Stimulated activated CD4-positive, alpha-beta T cell treated with anti-CD3 and anti-CD28 coated beads, Interleukin-15, amount 100 ng/mL, for 24 hours (primary cell): ENCODE data around the gene FIG4.

Source experiments
- DNase-seq: peaks from one replicate; pipeline ENCODE4 v3.0.0-alpha.2; 2020

FIG4 gene

DNA sequence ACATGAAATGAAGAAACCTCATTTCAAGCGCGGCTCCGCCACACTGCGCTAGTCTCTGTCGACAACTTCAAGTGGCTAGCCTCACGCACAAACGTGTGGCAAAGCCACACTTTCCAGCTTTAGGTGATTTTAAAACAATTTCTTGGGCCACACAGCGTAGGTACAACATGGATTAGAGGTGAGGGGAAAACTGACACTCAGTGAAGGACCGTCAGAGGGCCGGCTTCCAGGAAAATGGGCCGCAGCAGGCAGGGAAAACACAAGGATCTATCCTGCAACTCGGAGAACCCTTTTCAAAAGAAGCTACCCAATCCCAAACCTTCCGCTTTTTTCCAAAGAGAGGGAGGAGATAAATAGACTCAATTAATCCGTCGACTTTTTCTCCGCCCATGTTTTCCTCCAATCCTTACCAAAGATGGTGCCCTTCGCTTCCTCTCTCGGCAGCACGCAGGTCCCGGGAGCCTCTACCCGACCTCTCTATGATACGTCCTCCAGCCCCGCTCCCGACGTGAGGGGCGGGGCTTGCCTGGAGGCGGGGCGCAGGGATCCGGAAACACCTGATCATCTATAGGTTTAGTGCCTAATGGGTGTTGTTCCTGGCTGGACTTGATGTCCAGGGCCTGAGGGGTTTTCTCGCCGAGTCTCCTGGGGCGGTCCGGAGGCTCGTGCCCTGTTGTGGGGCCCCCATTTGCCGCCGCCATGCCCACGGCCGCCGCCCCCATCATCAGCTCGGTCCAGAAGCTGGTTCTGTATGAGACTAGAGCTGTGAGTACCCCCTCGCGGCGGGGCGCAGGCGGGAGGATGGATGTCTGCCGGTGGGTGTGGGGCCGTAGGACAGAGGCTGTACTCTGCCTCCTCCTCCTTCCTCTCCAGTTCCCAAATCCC lies at the start of gene FIG4, which contains the start of gene AK9:
FIG4 (plus strand) TSS at position 560 of the 885 bp plus-strand sequence; CDS start at position 700, 140 bp downstream.
AK9 (minus strand) TSS at position 466 of the 885 bp plus-strand sequence. CDS start 15,457 bp downstream, outside the sequence.
- peak; percentile 96 for DNase-seq

DNA sequence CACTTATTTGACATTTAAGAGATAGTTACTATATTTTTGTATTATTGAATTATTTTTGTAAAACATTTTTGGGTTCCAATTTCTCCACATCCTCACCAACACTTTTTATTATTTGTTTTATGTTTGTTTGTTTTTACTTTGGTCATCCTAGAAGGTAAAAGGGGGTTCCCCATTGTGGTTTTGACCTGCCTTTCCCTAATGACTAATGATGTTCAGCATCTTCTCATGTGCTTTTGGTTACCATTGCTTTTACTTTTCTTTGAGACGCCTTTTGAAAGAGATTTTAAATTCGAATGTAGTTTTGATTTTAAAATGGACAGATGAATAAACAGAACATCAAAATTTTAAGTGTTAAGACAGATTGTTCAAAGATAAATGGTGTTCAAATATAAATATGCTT lies 47.0 kb upstream of the FIG4 start:
- no peak for DNase-seq

DNA sequence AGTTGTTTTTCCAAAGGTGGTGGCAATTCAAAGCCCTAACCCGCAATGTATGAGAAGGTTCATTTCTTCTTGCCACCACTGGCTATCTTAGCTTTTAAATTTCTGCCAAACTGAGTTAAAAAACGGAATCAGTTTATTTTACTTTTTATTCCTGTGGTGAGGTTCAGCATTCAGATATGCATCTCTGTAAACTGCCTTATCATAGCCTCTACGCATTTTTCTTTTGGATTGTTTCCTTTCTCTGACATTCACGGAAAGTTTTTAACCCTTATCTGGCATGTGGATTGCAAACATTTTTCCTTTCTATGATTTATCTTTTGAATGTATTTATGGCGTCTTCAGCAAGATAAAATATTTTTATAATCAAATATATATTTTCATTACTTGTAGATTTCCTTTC lies 37.8 kb upstream of the FIG4 start:
- DNase-seq: no peak

DNA sequence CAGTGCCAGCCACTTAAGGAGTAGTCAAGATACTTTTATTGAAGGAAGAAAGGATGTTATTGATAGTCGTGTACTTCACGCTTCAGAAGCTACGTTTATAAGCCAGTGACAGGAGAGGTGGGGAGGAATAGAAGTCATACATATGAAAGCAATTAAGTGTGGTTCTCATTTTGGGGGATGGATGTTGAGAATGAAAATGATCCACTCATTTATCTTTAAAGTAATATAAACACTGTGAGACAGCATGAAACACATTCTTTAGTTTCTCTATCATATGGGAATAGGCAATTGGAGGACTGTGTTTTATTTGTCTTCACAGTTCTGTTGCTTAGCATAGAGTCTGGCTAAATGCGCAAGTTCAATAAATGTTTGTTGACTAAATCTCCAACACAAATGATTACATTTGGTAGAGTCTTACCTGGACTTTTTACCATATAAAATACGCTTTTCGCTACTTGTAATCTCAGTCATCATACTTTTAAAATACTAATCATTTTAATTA lies 35.3 kb upstream of the FIG4 start:
- no peak for DNase-seq

DNA sequence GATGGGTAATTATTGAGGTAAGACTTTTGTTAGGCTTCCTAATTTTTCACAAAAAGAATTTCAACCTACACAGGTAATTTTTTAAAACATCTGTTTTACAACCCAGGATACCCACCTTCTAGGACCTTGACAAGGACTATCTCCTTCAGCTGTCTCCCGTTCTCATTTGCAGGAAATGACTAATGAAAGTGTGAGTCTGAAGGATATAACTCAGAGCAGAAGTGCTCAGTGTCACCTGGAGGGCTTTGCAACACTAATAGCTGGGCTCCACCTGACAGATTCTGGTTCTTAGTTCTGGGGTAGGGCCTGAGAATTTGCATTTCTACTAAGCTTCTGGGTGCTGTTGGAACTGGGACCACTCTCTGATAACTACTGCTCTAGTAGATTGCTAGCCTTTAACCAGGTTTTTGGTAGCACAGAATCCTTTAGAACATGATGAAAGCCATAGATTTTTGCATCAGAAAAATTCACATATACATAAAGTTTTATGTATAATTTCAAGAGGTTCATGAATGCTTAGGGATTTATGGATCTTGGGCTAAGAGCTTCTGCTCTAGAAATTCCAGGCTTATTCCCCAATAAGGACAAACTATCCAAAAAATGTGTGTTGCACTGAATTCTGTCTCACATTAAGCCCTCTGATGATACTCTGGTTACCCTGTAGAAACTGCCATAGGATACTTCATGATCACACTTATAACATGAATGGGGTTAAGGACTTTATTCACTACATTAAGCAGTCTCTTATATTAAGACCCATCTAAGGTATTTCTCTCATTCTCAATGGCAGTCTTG lies 30.4 kb upstream of the FIG4 start:
- DNase-seq: peak; percentile 5

DNA sequence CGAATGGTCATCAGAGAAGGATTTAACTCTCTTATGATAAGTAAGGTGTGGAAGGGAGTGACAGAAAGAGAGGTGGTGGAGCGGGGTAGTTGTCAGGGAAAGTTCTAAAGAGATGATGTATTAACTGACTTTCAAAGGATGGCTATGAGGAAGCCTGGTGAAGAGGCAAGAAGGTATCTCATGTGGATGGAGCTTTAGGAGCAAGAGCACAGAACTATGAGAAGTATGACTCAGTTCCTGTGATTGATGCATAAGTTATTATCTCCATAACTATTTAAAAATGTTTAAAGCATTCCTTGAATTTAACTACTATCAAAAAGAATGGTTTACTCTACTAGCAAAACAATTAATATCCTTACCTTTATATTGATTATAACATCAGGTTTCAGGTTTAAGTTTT lies 28.9 kb upstream of the FIG4 start:
- no peak for DNase-seq

DNA sequence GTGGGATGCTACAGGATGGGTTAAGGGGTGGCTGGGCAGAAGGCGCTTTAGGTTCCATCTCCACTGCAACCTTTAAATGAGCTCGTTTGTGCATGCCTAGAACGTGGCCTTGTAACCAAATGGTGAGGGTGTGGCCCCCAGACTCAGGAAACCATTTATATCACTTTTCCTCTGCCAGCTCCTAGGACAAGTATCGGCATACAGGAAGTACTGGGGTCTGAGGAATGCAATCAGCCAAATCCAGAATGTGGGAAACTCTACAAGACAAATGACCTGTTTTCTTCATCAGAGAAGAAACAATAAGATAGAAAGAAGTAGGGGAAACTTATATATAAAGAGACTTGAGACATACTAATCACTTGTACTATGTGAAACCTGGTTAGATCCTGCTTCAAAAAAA lies 21.3 kb upstream of the FIG4 start:
- DNase-seq: no peak

DNA sequence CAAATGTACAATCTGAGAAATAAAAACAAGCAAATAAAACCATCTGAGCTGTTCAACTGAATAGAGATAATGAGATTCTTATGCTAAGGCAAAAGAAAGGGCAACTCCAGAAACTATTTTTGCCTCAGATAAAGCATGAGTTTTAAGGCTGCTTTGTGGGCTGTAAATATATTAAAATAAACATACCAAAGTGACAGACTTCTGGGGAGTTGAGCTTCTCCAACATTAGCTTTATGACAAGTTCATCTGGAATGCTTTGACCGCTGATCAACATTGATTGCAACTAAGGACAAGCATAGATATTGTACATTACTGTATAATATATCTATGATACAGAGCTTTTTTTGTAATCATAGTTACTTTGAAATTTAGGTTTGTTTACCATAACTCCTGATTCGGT lies 19.4 kb upstream of the FIG4 start:
- DNase-seq: no peak

DNA sequence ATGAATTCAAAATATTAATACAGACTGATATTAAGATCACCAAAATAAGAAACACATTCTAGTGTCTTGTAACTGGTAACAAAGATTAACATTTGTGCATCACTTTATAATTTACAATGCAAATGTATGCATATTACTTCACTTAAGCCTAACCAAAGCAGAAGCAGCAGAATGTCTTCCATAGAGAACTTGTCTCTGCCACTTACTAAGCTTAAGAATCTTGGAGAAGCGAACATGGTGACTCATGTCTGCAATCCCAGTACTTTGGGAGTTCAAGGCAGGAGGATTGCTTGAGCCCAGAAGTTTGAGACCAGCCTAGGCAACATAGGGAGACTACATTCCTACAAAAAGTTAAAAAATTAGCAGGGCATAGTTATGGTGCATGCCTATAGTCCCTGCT lies 18.9 kb upstream of the FIG4 start:
- no peak for DNase-seq

DNA sequence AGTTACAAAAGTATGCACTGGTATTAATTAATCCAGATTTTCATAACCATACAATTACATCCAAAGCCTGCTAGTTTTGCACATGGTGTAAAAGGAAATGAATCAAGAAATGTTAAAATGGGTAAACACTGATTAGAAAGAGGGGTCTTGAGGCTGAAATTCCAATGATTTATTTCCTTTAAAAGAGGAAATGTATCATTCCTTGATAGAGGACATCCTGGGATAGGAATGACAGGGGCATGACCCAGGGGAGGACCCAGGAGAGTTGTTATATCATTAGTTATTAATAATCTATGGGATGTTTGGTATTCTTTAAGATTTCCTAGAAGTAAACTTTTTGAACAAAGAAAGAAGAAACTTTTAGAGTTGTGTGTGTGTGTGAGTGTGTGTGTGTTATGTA lies 18.3 kb upstream of the FIG4 start:
- DNase-seq: no peak

DNA sequence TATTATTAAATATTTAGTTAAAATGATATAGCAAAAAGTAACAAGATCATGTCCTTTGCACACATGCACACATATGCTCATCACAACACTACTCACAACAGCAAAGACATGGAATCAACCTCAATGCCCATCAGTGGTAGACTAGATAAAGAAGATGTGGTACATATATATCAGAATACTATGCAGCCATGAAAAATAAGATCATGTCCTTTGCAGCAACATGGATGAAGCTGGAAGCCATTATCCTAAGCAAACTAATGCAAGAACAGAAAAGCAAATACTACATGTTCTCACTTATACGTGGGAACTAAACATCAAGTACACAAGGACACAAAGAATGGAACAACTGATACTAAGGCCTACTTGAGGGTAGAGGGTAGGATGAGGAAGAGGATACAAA lies 14.4 kb upstream of the FIG4 start:
- DNase-seq: no peak

DNA sequence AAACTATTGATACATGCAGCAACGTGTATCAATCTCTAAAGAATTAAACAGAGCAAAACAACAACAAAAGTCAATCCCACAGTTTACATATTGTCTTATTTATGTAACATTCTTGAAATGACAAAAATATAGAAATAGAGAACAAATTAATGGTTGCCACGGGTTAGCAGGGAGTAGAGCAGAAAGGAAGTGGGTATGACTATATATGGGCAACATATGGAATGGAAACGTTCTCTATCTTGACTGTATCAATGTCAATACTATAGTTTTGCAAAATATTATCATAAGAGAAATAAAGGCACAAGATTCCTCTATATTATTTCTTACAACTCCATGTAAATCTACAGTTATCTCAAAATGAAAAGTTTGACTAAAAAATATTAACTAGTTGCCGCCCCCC lies 12.9 kb upstream of the FIG4 start:
- no peak for DNase-seq

DNA sequence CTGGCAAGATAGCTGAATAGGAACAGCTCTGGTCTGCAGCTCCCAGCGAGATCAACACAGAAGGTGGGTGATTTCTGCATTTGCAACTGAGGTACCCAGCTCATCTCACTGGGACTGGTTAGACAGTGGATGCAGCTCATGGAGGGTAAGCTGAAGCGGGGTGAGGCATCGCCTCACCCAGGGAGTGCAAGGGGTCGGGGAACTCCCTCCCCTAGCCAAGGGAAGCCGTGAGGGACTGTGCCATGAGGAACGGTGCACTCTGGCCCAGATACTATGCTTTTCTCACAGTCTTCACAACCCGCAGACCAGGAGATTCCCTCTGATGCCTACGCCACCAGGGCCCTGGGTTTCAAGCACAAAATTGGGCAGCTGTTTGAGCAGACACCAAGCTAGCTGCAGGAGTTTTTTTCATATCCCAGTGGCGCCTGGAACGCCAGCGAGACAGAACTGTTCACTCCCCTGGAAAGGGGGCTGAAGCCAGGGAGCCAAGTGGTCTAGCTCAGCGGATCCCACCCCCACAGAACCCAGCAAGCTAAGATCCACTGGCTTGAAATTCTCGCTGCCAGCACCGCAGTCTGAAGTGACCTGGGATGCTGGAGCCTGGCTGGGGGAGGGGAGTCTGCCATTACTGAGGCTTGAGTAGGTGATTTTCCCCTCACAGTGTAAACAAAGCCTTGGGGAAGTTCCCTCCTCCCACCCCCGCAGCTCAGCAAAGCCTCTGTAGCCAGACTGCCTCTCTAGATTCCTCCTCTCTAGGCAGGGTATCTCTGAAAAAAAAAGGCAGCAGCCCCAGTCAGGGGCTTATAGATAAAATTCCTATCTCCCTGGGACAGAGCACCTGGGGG lies 12.2 kb upstream of the FIG4 start:
- DNase-seq: peak; percentile 25

DNA sequence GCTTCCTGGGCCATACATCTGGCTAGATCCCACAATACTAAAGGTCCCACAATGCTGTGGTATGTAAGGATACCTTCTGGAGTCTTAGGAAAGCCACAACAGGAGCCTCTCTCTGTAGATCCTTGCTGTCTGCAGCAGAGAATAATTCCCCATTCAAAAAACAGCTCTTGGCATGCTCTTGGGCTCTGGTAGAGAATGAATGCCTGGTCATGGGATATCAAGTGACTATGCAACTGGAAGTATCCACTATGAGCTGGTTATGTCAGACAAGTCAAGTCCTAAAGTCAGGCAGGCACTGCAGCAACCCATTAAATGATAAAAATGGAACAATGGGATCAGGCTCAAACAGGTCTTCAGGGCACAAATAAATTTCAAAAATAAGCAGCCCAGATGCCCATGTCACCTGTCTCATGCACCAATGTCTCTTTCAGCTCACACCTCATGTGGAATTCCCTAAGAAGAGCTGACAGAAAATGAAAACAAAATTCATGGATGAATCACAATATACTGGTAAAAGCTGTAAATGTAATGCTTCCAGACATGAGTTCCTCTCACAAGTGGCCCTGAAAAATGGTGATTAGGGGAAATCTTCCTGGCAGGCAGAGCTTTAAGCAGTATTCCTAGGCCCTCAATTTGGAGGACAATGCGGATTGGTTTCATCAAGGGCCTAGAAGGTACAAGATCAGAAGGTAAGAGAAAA lies 4.4 kb upstream of the FIG4 start:
- no peak for DNase-seq

DNA sequence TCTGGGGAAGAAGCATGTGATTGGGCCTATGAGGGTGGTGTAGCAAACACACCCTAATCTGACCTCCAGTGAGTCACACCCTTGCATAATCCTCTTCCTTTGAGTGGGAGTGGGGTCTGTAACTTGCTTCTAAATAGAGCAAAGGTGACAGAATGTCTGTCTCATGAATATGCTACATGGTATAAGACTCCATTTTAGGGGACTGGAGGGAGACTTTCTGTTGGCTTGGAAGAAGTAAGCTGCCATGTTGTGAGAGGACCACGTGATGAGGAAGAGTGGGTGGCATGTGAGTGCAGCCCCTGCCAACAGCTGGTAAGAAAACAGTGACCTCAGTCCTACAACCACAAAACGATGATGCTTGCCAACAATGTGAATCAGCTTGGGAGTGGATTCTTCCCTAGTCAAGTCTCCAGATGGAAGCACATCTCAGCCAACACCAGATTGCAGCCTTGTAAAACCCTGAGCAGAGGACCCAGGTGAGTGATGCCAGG lies 3.8 kb upstream of the FIG4 start:
- peak; percentile 7 for DNase-seq

DNA sequence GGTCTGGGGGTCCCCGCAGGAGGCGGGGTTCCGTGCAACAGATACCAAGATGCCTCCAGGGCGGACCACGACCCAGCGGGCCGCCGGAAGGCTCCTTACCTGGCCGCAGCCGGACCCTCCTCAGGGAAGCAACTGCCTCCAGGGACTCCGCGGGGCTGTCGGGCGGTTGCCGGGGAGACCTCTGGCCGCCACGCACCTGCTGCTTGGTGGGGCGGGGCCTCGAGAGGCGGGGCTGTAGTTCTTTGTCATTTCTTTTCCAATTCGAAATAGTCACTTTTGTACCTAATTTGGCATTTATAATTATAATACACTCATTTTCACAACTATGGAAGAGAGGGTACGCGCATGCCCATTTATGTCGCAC lies 741 bp upstream of the FIG4 start:
- DNase-seq: peak; percentile 81

DNA sequence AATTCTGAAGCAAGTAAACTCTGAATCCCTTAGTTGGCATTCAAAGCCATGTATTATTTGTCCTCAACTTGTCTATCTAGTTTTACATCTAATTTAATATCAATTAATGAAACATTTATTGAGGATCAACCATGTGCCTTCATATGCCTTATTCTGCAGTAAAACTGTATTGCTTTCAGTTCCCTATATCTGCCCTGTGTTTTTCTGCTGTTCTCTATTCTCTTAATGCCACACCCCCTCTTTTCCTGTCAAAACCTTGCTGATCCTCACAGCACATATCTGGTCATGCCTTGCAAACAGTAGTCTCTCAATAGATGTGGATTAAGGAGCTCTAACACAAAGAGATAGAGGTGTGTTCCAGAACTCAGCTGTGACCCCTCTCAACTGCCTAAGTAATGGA lies 2.0 kb downstream of the FIG4 start:
- DNase-seq: no peak

DNA sequence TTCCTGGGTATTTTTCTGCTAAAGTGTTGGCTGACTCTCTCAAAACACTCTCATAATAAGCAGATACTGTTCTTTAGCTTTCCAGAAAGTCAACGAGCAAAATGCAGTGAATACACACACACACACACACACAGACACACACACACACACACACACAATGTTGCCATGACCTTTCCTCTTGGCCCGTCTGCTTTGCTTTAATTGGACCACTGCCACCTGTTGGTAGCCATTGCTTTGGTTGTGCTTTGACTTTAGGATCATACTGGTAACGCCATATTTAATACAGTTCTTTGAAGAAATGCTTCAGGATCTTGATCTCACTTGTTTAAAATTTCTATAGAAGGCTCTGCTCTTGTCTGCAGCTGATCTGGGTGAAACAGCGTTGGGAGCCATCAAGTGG lies 4.4 kb downstream of the FIG4 start:
- peak; percentile 24 for DNase-seq

DNA sequence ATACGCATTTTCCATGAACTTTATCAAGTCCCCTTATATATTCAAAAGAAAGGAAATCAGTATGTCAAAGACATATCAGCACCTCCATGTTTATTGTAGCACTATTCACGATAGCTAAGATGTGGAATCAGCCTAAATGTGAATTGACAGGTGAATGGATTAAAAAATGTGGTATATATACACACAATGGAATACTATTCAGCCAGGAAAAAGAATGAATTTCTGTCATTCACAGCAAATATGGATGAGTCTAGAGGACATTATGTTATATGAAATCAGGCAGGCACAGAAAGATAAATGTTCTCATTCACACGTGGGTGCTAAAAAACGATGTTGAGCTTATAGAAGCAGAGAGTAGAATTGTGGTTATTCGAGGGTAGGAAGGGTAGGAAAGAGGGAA lies 5.3 kb downstream of the FIG4 start:
- DNase-seq: no peak

DNA sequence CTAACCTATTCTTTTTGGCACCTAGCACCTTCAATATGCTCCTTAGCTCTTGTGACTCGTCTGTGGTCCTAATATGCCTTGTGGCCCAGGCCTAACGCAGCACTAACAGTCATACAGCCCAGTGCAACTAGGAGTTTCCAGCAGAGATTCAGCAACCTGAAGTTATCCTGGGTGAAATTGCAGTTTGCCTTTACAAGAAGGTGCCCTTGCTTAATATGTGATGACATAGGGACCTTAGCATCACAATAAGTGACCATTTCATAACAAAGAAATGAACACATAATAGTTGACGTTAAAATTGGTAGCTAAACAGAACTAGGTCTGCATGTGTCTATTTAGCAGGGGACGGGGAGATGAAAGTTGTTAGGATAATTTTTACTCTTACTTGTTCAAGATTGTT lies 10.1 kb downstream of the FIG4 start:
- no peak for DNase-seq

DNA sequence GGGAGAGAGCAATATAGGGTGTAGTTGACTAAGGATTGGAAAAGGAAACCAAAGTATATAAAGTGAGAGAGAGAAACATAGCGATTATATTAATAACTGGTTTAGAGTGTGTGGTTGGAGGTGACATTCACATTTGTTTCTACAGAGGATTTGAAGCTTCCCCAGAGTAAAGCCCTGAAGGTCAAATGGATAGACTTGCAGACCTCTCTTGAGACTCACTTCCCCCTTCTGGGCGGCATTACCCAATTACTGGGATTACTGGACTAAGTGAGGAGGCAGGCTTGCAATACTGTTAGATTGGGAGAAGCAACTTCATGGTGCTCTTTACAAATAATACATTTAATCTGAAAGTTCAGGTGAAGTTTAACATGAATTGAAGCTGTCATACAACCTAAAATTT lies 10.7 kb downstream of the FIG4 start:
- no peak for DNase-seq

DNA sequence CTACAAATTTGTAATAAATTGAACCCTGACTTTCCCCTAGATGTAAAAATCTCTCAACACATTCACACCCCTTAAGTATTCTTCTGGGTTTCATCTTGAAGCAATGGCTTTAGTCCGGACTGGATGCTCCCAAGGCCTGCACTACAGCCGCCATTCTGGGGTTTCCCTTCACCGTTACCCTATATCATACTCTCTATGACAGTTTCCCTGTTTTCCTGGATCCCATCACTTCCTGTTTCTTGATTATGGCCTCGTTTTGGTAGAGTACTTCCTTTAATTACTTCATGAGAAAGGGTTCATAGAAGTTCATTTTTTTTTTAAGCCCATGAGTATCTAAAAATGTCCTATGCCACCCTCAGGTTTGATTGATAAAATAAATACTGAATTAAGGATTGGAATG lies 11.7 kb downstream of the FIG4 start:
- DNase-seq: no peak
